A673 (cell line): Measurements from ENCODE around the gene KNDC1.

ENCODE experiments used
- EZH2 ChIP-seq: fragments of 200-600 bp; sonication (generic); IDR thresholded peaks from 2 replicates; pipeline ENCODE4 v1.6.1; 2017; ENCODE audit warnings: borderline replicate concordance, low read depth, mild to moderate bottlenecking, mixed read lengths, antibody characterized with exemption, low read length; ENCODE audit not compliant: poor library complexity, severe bottlenecking
- TF ChIP-seq, protein P1 (sequence below): fragments of 300-800, 200-600 bp; sonication (generic); conservative IDR thresholded peaks from 2 replicates; pipeline ENCODE4 v1.5.1; 2017; ENCODE audit warnings: low read depth, mild to moderate bottlenecking, antibody characterized with exemption, low read length, moderate library complexity, mixed read lengths

GRCh38 chr10:133166504-133166827 lies 6.4 kb downstream of the KNDC1 start:
- TF ChIP-seq, protein P1, sequence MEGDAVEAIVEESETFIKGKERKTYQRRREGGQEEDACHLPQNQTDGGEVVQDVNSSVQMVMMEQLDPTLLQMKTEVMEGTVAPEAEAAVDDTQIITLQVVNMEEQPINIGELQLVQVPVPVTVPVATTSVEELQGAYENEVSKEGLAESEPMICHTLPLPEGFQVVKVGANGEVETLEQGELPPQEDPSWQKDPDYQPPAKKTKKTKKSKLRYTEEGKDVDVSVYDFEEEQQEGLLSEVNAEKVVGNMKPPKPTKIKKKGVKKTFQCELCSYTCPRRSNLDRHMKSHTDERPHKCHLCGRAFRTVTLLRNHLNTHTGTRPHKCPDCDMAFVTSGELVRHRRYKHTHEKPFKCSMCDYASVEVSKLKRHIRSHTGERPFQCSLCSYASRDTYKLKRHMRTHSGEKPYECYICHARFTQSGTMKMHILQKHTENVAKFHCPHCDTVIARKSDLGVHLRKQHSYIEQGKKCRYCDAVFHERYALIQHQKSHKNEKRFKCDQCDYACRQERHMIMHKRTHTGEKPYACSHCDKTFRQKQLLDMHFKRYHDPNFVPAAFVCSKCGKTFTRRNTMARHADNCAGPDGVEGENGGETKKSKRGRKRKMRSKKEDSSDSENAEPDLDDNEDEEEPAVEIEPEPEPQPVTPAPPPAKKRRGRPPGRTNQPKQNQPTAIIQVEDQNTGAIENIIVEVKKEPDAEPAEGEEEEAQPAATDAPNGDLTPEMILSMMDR: no peak
- no peak for TF ChIP-seq EZH2
